Skeletal muscle satellite cell (primary cell): Measurements from ENCODE around the gene LRRC75B. TPM values are rescaled to one million over a fixed set of nuclear protein-coding genes. Genes with fewer than 3 reads are reported as not detected.
A peak's percentile ranks its signal among the peaks of the same experiment; 100 is the strongest.
"Not testable (repeated sequence)": the region's sequence is repeated elsewhere in the genome, so short reads cannot be mapped to it uniquely, and the experiment has no call there.

Experiments used
- H3K27me3 ChIP-seq: 2 replicates; pipeline ENCODE4 v1.7.0; 2013; ENCODE audit warnings: low read length; ENCODE audit not compliant: control insufficient read depth, insufficient read depth
- H3K36me3 ChIP-seq: 2 replicates; pipeline ENCODE4 v1.7.0; 2013; ENCODE audit warnings: mild to moderate bottlenecking, control low read depth, low read length; ENCODE audit not compliant: insufficient read depth
- H3K4me1 ChIP-seq: 2 replicates; pipeline ENCODE4 v1.7.0; 2013; ENCODE audit warnings: low read length; ENCODE audit not compliant: control insufficient read depth, insufficient read depth
- H3K4me2 ChIP-seq: 2 replicates; pipeline ENCODE4 v1.7.0; 2013; ENCODE audit warnings: mild to moderate bottlenecking, low read length
- H3K4me3 ChIP-seq: 2 replicates; pipeline ENCODE4 v1.7.0; 2013; ENCODE audit warnings: low read length
- H3K9ac ChIP-seq: 2 replicates; pipeline ENCODE4 v1.7.0; 2013; ENCODE audit warnings: mild to moderate bottlenecking, low read depth, low read length, moderate library complexity
- H3K9me3 ChIP-seq: replicated peaks from 2 replicates; pipeline ENCODE4 v1.7.0; 2013; ENCODE audit warnings: mild to moderate bottlenecking, control low read depth, low read length
- total RNA-seq: library from RNA; depleted of rRNA; stranded (reverse); fragments of >200 nt; gene quantifications from 2 replicates; pipeline ENCODE4 v1.2.3, GENCODE V29; 2012; rRNA removed

The LRRC75B gene, protein sequence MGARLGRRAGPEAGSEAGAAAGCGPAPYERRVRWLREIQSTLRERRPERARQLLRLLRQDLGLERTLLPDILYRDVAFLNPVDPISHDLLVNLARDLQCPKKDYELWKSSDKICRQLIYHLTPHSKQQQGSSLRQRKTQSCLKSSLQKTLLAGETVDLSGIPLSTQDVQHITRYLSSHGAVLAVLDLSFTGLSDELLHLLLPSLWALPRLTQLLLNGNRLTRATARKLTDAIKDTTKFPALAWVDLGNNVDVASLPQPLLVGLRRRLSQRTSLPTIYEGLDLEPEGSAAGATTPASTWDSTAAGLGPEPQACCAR
- 2.6 and 4.1 TPM in 2 replicates for total RNA-seq

DNA sequence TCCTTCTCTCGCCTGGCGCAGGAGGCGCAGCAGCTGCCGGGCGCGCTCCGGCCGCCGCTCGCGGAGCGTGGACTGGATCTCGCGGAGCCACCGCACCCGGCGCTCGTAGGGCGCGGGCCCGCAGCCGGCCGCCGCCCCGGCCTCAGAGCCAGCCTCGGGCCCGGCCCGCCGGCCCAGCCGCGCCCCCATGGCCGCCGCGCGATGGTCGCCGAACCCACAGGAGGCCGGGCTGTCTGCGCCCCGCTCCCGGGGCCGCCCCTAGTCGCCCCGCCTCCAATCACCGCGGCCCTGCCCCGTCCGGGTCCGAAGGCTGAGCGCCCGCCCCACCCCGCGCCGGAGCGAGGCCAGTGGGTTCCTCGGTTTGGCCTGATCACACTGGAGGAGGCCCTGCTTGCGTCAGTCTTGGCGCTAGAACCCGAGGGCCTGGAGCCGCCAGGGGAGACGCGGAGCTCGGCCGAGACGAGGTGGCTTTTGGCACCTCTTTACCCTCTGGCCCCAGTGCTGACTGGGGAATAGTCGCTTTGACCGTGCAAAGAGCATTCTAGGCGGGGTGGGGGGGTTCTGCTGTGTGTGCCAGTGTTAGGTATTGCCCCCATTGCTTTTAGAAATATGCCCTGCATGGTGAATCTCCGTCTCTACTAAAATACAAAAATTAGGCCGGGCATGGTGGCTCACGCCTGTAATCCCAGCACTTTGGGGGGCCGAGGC, at the start of gene LRRC75B:
Gene LRRC75B (minus strand): TSS at position 223 of the 708 bp plus-strand sequence. CDS start 34 bp downstream, at position 189.
- peak within 1 kb of the TSS; percentile 96 for H3K4me2 ChIP-seq
- no peaks in the 10 kb centered on the region for H3K36me3 ChIP-seq
- peak within 1 kb of the TSS; percentile 76 for H3K4me3 ChIP-seq
- peak within 1 kb of the TSS; percentile 81 for H3K9ac ChIP-seq
- no peaks in the 10 kb centered on the region for H3K9me3 ChIP-seq
- peaks cover 5% of the 10 kb centered on the region for H3K4me1 ChIP-seq
- H3K27me3 ChIP-seq = no peaks in the 10 kb centered on the region

- H3K36me3 ChIP-seq, H3K27me3 ChIP-seq, H3K9ac ChIP-seq, H3K9me3 ChIP-seq, H3K4me3 ChIP-seq, H3K4me2 ChIP-seq, H3K4me1 ChIP-seq: not testable (repeated sequence)
These were observed 49.4 kb upstream of the LRRC75B start for GRCh38 chr22:24642307-24642706.

- H3K4me1 ChIP-seq, H3K27me3 ChIP-seq, H3K9ac ChIP-seq, H3K36me3 ChIP-seq, H3K4me3 ChIP-seq, H3K9me3 ChIP-seq, H3K4me2 ChIP-seq: not testable (repeated sequence)
These were observed 43.6 kb upstream of the LRRC75B start for GRCh38 chr22:24636513-24636912.

- H3K4me3 ChIP-seq, H3K36me3 ChIP-seq, H3K9me3 ChIP-seq, H3K27me3 ChIP-seq, H3K9ac ChIP-seq, H3K4me2 ChIP-seq, H3K4me1 ChIP-seq: not testable (repeated sequence)
These were observed 42.0 kb upstream of the LRRC75B start for GRCh38 chr22:24634776-24635389.

GRCh38 chr22:24633231-24634023, 40.6 kb upstream of the LRRC75B start:
- H3K36me3 ChIP-seq, H3K4me1 ChIP-seq, H3K27me3 ChIP-seq, H3K9ac ChIP-seq, H3K4me3 ChIP-seq, H3K4me2 ChIP-seq, H3K9me3 ChIP-seq: not testable (repeated sequence)

DNA sequence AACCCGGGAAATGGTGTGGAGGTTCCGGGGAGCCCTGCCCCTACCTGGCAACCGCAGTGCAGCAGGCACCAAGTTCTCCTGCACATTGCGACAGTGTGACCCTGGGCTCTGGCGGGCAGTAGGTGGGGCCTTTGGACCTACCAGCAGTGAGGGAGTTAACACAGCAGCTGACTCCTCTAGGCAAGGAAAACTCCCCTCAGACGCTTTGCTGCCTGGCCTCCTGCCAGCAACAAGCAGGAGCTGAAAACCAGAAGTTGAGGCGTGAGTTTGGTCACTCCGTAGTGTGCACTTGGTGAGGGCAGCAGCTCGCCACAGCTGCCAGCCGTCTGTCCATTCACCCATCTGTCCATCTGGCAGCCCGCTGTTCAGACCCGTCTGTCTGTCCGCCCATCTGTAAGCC, 39.8 kb upstream of the LRRC75B start:
- not testable (repeated sequence) for H3K4me3 ChIP-seq, H3K4me1 ChIP-seq, H3K4me2 ChIP-seq, H3K9me3 ChIP-seq, H3K9ac ChIP-seq, H3K27me3 ChIP-seq, H3K36me3 ChIP-seq

GRCh38 chr22:24631430-24632122, 38.7 kb upstream of the LRRC75B start:
- not testable (repeated sequence) for H3K4me2 ChIP-seq

DNA sequence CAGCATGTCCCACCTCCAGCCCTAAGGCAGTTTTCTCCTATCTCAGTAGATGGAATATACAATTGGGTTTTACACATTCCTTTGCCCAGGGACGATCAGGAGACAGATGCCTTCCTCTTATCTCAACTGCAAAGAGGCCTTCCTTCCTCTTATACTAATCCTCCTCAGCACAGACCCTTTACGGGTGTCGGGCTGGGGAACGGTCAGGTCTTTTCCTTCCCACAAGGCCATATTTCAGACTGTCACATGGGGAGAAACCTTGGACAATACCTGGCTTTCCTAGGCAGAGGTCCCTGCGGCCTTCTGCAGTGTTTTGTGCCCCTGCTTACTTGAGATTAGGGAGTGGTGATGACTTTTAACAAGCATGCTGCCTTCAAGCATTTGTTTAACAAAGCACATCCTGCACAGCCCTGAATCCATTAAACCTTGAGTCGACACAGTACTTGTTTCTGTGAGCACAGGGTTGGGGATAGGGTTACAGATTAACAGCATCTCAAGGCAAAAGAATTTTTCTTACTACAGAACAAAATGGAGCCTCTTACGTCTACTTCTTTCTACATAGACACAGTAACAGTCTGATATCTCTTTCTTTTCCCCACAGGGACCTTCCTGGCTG, 38.0 kb upstream of the LRRC75B start:
- not testable (repeated sequence) for H3K4me3 ChIP-seq, H3K9me3 ChIP-seq, H3K9ac ChIP-seq, H3K27me3 ChIP-seq, H3K4me2 ChIP-seq, H3K36me3 ChIP-seq, H3K4me1 ChIP-seq

More at GRCh38 chr22:24631430-24632122, 38.7 kb upstream of the LRRC75B start:
- not testable (repeated sequence) for H3K4me1 ChIP-seq, H3K4me3 ChIP-seq, H3K27me3 ChIP-seq, H3K9ac ChIP-seq, H3K36me3 ChIP-seq, H3K9me3 ChIP-seq

GRCh38 chr22:24629069-24629468, 36.2 kb upstream of the LRRC75B start:
- H3K9ac ChIP-seq, H3K27me3 ChIP-seq, H3K4me3 ChIP-seq, H3K9me3 ChIP-seq, H3K36me3 ChIP-seq, H3K4me1 ChIP-seq, H3K4me2 ChIP-seq: not testable (repeated sequence)

GRCh38 chr22:24627911-24628310, 35.0 kb upstream of the LRRC75B start:
- not testable (repeated sequence) for H3K36me3 ChIP-seq, H3K27me3 ChIP-seq, H3K4me1 ChIP-seq, H3K9ac ChIP-seq, H3K4me3 ChIP-seq, H3K9me3 ChIP-seq, H3K4me2 ChIP-seq

DNA sequence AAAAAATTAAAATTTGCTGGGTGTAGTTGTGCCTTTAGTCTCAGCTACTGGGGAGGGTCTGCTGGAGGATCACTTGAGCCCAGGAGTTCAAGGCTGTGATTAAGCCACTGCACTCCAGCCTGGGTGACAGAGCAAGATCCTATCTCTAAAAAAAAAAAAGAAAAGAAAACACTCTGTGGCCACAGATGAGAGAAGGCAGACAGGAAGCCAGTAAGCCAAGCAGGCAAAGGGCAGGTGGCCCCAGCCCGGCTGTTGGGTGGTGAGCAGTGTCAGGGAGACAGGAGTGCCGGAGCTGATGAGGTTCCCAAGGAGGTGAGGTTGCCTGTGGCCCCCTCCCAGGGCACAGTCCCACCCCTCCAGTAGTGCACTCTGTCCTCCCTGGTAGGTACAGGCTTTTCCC, 29.7 kb upstream of the LRRC75B start:
- not testable (repeated sequence) for H3K36me3 ChIP-seq, H3K9me3 ChIP-seq, H3K4me3 ChIP-seq, H3K4me1 ChIP-seq, H3K4me2 ChIP-seq, H3K27me3 ChIP-seq, H3K9ac ChIP-seq
